IMR-90 (cell line): ENCODE data around the gene TAF1. TPM values are rescaled to one million over a fixed set of nuclear protein-coding genes. Genes with fewer than 3 reads are reported as not detected.
A peak's percentile ranks its signal among the peaks of the same experiment; 100 is the strongest.

ENCODE experiments used
- ATAC-seq: fragments of 200-7000 bp; cut with Tn5 transposase; 2 replicates; pipeline ENCODE4 v1.9.1; 2020; ENCODE audit warnings: low read depth, mild to moderate bottlenecking, moderate library complexity
- BruUV-seq: library from RNA; stranded (reverse); fragments of 400-500 nt; replicated peaks from 2 replicates; lab custom pipeline; 2021; lab: Mats Ljungman, UMichigan
- CTCF ChIA-PET: fragments of 300-600 bp; formaldehyde crosslinking; extraction: SDS; loops from one replicate; lab custom pipeline; 2021; ENCODE audit warnings: antibody characterized with exemption; lab: Yijun Ruan, JAX
- POLR2A ChIA-PET: fragments of 300-600 bp; sonication (Branson Sonifier 250); formaldehyde crosslinking; loops from one replicate; lab custom pipeline; 2022; ENCODE audit warnings: antibody characterized with exemption; ENCODE audit not compliant: unreplicated experiment; lab: Charles Lee
- DNase-seq: peaks from one replicate; pipeline ENCODE4 v3.0.0; 2013
- H2AFZ ChIP-seq: replicated peaks from 2 replicates; pipeline ENCODE3; 2013; ENCODE audit warnings: low read length, mild to moderate bottlenecking; ENCODE audit not compliant: poor library complexity
- H2AK5ac ChIP-seq: 2 replicates; pipeline ENCODE4 v1.6.1; 2013; ENCODE audit warnings: low read depth, low read length, inconsistent platforms
- H2AK9ac ChIP-seq: replicated peaks from 2 replicates; pipeline ENCODE3; 2013; ENCODE audit warnings: mild to moderate bottlenecking, low read depth, low read length, moderate library complexity; ENCODE audit not compliant: poor library complexity
- H2BK120ac ChIP-seq: 2 replicates; pipeline ENCODE4 v1.6.1; 2013; ENCODE audit warnings: low read depth, low read length, inconsistent platforms
- H2BK15ac ChIP-seq: 3 replicates; pipeline ENCODE4 v1.6.1; 2013; ENCODE audit warnings: low read depth, low read length, inconsistent platforms
- H2BK20ac ChIP-seq: 2 replicates; pipeline ENCODE4 v1.6.1; 2013; ENCODE audit warnings: low read depth, mild to moderate bottlenecking, inconsistent platforms, low read length, moderate library complexity
- H2BK5ac ChIP-seq: 2 replicates; pipeline ENCODE4 v1.6.1; 2013; ENCODE audit warnings: mild to moderate bottlenecking, low read depth, low read length, inconsistent platforms; ENCODE audit not compliant: poor library complexity, severe bottlenecking
- H3K14ac ChIP-seq: replicated peaks from 2 replicates; pipeline ENCODE4 v1.6.1; 2013; ENCODE audit warnings: low read depth, low read length, inconsistent platforms
- H3K18ac ChIP-seq: 2 replicates; pipeline ENCODE4 v1.6.1; 2013; ENCODE audit warnings: low read depth, low read length, control low read depth
- H3K23ac ChIP-seq: 2 replicates; pipeline ENCODE4 v1.6.1; 2013; ENCODE audit warnings: low read depth, low read length, inconsistent platforms
- H3K27ac ChIP-seq: 2 replicates; pipeline ENCODE4 v1.5.1; 2013; ENCODE audit warnings: mild to moderate bottlenecking, control low read depth, low read length; ENCODE audit not compliant: insufficient read depth
- H3K27me3 ChIP-seq: 2 replicates; pipeline ENCODE4 v1.6.1; 2013; ENCODE audit warnings: low read length; ENCODE audit not compliant: control insufficient read depth, insufficient read depth
- H3K36me3 ChIP-seq: 2 replicates; pipeline ENCODE4 v1.6.1; 2013; ENCODE audit warnings: low read length, mixed read lengths; ENCODE audit not compliant: control insufficient read depth, insufficient read depth
- H3K4ac ChIP-seq: 2 replicates; pipeline ENCODE4 v1.6.1; 2013; ENCODE audit warnings: low read depth, low read length, inconsistent platforms
- H3K4me1 ChIP-seq: 2 replicates; pipeline ENCODE4 v1.6.1; 2013; ENCODE audit warnings: low read length, mixed read lengths; ENCODE audit not compliant: control insufficient read depth, insufficient read depth
- H3K4me2 ChIP-seq: 2 replicates; pipeline ENCODE4 v1.6.1; 2013; ENCODE audit warnings: low read depth, mild to moderate bottlenecking, control low read depth, low read length, moderate library complexity
- H3K4me3 ChIP-seq: 2 replicates; pipeline ENCODE4 v1.5.1; 2013; ENCODE audit warnings: low read depth, mild to moderate bottlenecking, control low read depth, low read length, moderate library complexity; ENCODE audit not compliant: insufficient read depth
- H3K56ac ChIP-seq: 2 replicates; pipeline ENCODE4 v1.6.1; 2013; ENCODE audit warnings: low read length, inconsistent platforms; ENCODE audit not compliant: insufficient read depth; ENCODE audit errors: extremely low read depth
- H3K79me1 ChIP-seq, 2 experiments: 2 replicates each; pipeline ENCODE4 v1.6.1; 2013; ENCODE audit warnings: low read length in 2 of 2, inconsistent platforms in 1 of 2, low read depth in 1 of 2
- H3K9ac ChIP-seq: 2 replicates; pipeline ENCODE4 v1.6.1; 2013; ENCODE audit warnings: low read depth, low read length, control low read depth
- H3K9me1 ChIP-seq: 2 replicates; pipeline ENCODE4 v1.6.1; 2013; ENCODE audit warnings: low read length, inconsistent platforms; ENCODE audit not compliant: insufficient read depth
- H3K9me3 ChIP-seq: 2 replicates; pipeline ENCODE4 v1.6.1; 2013; ENCODE audit warnings: low read length; ENCODE audit not compliant: control insufficient read depth, insufficient read depth
- H4K20me1 ChIP-seq: 2 replicates; pipeline ENCODE4 v1.6.1; 2013; ENCODE audit warnings: low read length, inconsistent platforms; ENCODE audit not compliant: insufficient read depth
- H4K5ac ChIP-seq: 2 replicates; pipeline ENCODE4 v1.6.1; 2013; ENCODE audit warnings: mild to moderate bottlenecking, low read depth, low read length, control low read depth
- H4K8ac ChIP-seq, 2 experiments: 2 replicates each; pipeline ENCODE4 v1.6.1; 2013; ENCODE audit warnings: low read depth in 2 of 2, low read length in 2 of 2, control low read depth in 1 of 2, inconsistent platforms in 1 of 2
- H4K91ac ChIP-seq: 2 replicates; pipeline ENCODE4 v1.6.1; 2013; ENCODE audit warnings: low read depth, low read length, inconsistent platforms; ENCODE audit not compliant: insufficient read depth
- MAFK ChIP-seq: IDR thresholded peaks from 2 replicates; pipeline ENCODE4 v1.6.1; 2012; ENCODE audit warnings: low read depth, low read length, improper control_type of control experiment
- POLR2A ChIP-seq: IDR thresholded peaks from 2 replicates; pipeline ENCODE4 v1.6.1; 2012; ENCODE audit warnings: mild to moderate bottlenecking, low read depth, low read length
- WGBS, 2 experiments: methylation state at CpG; one replicate each; pipeline versions ENCODE4 v1.1.5 to v1.1.7; 2013; ENCODE audit warnings: missing lambda C conversion rate in 2 of 2; ENCODE audit not compliant: insufficient read length in 1 of 2; ENCODE audit errors: extremely low coverage in 2 of 2; 5-methylcytosine and 5-hydroxymethylcytosine counted together
- dilution Hi-C: fragments of 300-500 bp; cut with HindIII; formaldehyde crosslinking; loops from one replicate; pipeline ENCODE4 v1.14.3; 2018; ENCODE audit warnings: low sequenced_read_pairs; ENCODE audit not compliant: unreplicated experiment
- in situ Hi-C: fragments of 300-500 bp; cut with MboI; formaldehyde crosslinking; loops from 3 replicates; pipeline ENCODE4 v1.14.3; 2019; ENCODE audit warnings: low sequenced_read_pairs, inconsistent platforms, mixed read lengths
- intact Hi-C: fragments of 100-400 bp; cut with micrococcal nuclease; formaldehyde crosslinking; loops from 2 replicates; pipeline ENCODE4 v1.10.0; 2022
- polyA plus RNA-seq, 3 experiments: library from polyadenylated mRNA; depleted of rRNA; stranded (reverse); fragments of >200 nt; gene quantifications; 2 replicates each; pipeline ENCODE4 v1.2.3, GENCODE V29; 2012; ENCODE audit warnings: low replicate concordance in 1 of 3
- total RNA-seq: library from RNA; depleted of rRNA; stranded (reverse); fragments of >200 nt; gene quantifications from 2 replicates; pipeline ENCODE4 v1.2.3, GENCODE V29; 2012

The TAF1 gene
- total and polyA plus RNA-seq, 2 of the 4 experiments (the other 2 are of a cell fraction): 15.7 to 25.5 TPM

DNA sequence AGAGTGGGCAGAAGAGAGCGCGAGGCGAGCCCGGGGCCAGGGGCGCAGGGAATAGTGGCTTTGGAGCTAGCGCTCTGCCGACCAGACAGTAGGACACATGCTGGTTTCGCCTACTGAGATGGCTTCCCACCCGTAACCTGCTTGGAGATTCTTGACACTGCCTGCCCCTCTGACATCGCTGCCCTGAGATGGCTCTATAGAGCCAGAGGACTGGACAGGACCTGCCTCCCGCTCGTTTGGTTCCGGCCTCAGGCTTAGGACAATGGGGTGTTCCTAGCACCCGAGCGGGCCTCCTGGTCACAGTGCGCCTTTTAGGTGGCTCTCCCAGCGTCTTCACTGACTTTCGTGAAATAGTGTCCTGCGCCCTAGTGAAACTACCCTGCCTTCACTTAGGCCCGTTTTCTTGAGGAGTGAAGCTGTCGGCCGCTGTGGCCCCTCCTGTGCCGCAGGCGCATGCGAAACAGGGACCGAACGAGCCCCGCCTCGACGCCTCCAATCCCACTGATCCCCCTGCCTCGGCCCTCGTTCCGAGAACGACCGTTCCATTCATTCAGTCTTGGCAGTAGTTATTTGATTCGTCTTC is 608 bp downstream of the TAF1 start:
- TF ChIP-seq POLR2A: peak; percentile 3
- TF ChIP-seq MAFK: no peak
- intact Hi-C loops (loop anchor here (1.0 to 5.0 kb wide), 3 partner anchors 84 to 184 kb away; partner anchors contain the start of genes NONO and ZMYM3), dilution Hi-C loops (no loop called here), in situ Hi-C loops (no loop called here)
- Histone ChIP-seq H3K9me1 (no peaks in the 10 kb centered on the region), H3K4ac (peak overlapping the region; percentile 97), H3K14ac (peak overlapping the region; percentile 96), H3K36me3 (peaks cover 1% of the 10 kb centered on the region), H4K5ac (peak overlapping the region; percentile 76), H3K9me3 (no peaks in the 10 kb centered on the region), H2BK15ac (no peak overlapping the region), H3K23ac (peak overlapping the region; percentile 98), H2BK20ac (no peak overlapping the region), H3K79me1 (peaks cover 5 to 22% of the 10 kb centered on the region in 2 experiments; a peak in 3 of 4 replicates), H4K8ac (peak overlapping the region; percentile 73 to 95), H3K27me3 (no peaks in the 10 kb centered on the region), H3K4me3 (peak overlapping the region; percentile 91), H2BK120ac (peak overlapping the region; percentile 66; the same call in 1 of the 2 replicates), H3K27ac (peak overlapping the region; percentile 95), H2BK5ac (peak overlapping the region; percentile 93), H3K9ac (peak overlapping the region; percentile 99), H3K4me1 (no peaks in the 10 kb centered on the region; the same call in 1 of the 2 replicates), H3K18ac (peak overlapping the region; percentile 36; the same call in 1 of the 2 replicates), H4K91ac (peak overlapping the region; percentile 84), H2AK5ac (peak overlapping the region; percentile 91), H3K56ac (peak overlapping the region; percentile 86), H2AK9ac (peak overlapping the region; percentile 77), H4K20me1 (no peaks in the 10 kb centered on the region), H2AFZ (peak overlapping the region; percentile 91), H3K4me2 (peak overlapping the region; percentile 99)
- CTCF ChIA-PET: no interaction called here
- 33% methylated on average over 9 of the region's 36 CpGs; no CpG with 5 or more reads in 1 of the 2 experiments for WGBS, 2 experiments
- BruUV-seq: TSS peak; percentile 63
- ATAC-seq: peak; percentile 31
- POLR2A ChIA-PET: interaction anchor here (0.6 to 0.7 kb wide), 4 partner anchors 30 to 143 kb away, joined by 3 to 5 read pairs (median 4); partner anchors contain the start of gene ZMYM3
- peak; percentile 16 for DNase-seq
